ENCODE results near the gene PRKAG3.
"Not testable (repeated sequence)": the region's sequence is repeated elsewhere in the genome, so short reads cannot be mapped to it uniquely, and the experiment has no call there.

PRKAG3 gene

GRCh38 chr2:218782528-218782844, 49.1 kb downstream of the PRKAG3 start:
- DNase-seq (ENCODE audit: low read depth in 4 of 4, low spot score in 1 of 4): no peak

DNA sequence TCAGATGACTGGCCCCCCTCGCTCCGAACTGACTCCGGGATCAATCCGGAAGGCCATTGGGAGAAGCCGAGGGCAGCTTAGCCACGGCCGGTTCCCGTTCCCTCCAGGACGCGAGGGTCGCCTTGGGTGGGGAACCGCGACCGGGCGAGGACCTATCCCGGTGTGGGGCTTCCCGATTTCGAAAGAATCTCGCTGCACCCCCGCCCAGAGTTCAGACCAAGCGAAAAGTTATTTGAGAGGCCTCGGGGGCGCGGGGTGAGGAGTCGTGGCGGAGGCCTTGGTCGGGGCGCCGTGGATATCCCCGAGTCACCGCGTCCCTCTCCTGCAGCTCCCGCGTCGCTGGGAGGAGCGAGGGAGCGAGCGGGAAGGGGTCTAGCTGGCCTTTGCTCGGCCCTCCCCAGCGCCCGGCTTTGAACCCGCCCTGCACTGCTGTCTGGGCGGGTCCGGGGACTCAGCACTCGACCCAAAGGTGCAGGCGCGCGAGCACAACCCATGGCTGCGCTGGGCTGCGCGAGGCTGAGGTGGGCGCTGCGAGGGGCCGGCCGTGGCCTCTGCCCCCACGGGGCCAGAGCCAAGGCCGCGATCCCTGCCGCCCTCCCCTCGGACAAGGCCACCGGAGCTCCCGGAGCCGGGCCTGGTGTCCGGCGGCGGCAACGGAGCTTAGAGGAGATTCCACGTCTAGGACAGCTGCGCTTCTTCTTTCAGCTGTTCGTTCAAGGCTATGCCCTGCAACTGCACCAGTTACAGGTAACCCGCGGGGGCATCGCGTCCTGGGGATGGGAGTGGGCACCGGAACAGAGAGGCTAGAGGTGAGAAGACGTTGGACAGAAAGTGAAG, 49.7 kb downstream of the PRKAG3 start, which contains the start of gene CYP27A1:
Gene CYP27A1 (plus strand): TSS at position 457 of the 837 bp plus-strand sequence. CDS start 36 bp downstream, at position 493.
- no peak for DNase-seq (ENCODE audit: low read depth in 4 of 4, low spot score in 1 of 4)

DNA sequence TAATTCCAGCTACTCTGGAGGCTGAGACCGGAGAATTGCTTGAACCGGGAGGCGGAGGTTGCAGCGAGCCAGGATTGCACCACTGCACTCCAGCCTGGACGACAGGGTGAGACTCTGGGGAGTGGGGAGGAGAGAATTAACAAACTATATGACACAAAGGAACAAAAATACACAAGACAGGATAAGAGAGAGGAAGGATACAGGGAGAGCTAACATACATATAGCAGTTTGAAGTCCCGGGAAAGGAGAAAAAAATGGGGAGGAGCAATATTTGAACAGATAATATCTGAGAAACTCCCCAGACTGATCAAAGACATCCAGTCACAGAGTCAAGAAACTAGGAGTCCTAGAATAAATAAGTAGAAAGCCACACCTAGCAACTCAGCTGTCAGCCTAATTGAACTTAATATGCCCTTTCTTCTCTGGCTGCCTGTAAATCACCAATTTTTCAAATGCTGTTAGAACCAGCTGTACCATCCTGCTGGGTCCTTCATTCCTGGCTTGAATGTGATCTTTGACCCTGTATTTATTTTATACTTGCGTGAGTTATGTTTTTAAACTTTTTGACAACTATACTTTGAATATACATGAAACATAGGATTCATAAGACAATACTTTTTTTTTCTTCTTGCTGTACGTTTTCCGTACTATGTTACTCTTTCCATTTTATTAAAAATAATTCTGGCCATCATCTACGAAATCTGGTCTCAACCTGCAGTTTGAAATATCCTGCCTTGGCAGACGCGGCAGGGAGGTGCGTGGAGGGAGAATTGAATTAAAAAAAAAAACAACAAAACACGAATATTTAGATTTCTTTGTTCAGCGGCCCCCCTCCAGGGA, 50.5 kb downstream of the PRKAG3 start:
- no peak for DNase-seq (ENCODE audit: low read depth in 4 of 4, low spot score in 1 of 4)

DNA sequence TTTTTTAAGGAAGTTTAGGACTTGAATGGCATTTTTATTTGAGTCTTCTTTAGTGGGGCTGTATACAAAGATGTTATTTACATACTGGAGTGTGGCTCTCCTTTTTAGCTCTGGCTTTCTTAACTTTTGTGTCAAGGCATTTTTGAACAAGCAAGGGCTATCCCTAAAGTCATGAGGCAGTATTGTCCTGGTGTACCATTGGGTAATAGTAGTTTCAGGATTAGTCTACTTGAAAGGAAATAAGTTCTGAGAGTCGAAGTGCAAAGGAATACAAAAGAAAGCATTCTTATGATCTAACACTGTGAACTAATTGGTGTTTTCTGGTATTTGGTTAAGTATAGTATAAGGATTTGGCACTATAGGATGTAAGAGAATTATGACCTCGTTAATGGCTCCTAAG, 51.6 kb downstream of the PRKAG3 start:
- DNase-seq (ENCODE audit: low read depth in 4 of 4, low spot score in 1 of 4): no peak

DNA sequence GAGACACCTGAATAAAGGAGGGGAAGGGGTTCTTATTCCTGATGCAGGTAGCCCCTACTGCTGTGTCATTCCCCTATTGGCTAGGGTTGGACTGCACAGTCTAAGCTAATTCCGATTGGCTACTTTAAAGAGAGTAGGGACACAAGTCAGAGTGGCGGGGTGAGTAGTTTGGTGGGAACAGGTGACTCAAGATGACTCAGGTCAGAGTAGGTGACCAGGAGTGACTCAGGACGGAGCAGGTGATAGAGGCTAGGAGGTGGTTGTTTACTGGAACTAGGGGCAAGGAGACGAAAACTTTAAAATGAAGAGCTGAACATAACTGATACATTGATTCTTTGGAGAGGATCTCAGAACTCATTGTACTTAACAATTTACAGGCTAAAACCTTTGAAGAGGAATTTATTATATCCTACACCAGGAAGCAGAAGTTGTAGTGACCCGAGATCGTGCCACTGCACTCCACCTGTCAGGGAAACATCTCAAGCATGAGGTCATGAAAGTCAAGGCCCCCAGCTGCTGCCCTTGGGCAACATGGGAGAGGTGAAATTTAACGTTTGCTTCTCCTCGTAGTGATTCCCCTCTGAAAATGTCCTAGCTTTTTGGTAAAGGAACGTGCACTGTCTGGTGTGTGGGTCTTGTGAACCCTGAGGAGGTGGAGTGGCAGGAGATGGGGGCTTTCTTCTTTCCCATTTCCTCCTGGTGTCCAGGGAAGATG, 54.2 kb downstream of the PRKAG3 start:
- DNase-seq (ENCODE audit: low read depth in 4 of 4, low spot score in 1 of 4): no peak

DNA sequence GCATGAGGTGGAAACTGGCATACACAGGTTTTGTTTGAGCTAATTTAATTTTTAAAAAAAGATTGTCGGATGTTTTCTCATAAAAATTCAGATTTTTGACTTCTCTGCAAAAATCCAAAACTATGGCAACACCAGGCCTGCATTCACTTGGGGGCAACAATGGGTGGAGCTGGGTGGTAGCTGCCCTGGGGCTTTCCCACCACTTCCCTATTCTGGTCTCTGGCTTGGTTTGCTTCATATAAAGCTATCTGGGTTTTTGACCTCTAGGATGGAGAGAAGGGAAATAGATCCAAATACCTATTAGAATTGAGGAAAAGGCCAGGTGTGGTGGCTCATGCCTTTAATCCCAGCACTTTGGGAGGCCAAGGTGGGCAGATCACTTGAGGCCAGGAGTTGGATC, 55.1 kb downstream of the PRKAG3 start:
- DNase-seq (ENCODE audit: low read depth in 4 of 4, low spot score in 1 of 4): no peak

- DNase-seq (ENCODE audit: low read depth in 4 of 4, low spot score in 1 of 4): no peak
Measured at GRCh38 chr2:218773881-218774280, 57.7 kb downstream of the PRKAG3 start.

DNA sequence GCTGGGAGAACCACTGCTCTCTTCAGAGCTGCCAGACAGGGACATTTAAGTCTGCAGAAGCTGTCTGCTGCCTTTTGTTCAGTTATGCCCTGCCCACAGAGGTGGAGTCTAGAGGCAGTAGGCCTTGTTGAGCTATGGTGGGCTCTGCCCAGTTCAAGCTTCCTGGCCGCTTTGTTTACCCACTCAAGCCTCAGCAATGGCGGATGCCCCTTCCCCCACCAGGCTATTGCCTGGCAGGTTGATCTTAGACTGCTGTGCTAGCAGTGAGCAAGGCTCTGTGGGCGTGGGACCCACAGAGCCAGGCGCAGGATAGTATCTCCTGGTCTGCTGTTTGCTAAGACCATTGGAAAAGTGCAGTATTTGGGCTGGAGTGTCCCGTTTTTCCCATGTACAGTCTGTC, 58.8 kb downstream of the PRKAG3 start:
- DNase-seq (ENCODE audit: low read depth in 4 of 4, low spot score in 1 of 4): not testable (repeated sequence)
